Measurements from ENCODE around the gene MRPL34. TPM values are rescaled to one million over a fixed set of nuclear protein-coding genes. Genes with fewer than 3 reads are reported as not detected.

The MRPL34 gene
- total and polyA plus RNA-seq, 9 of the 15 experiments (the other 6 are each of a cell fraction or from before 2014, with no cell fraction given) = 11.5 to 256 (median 72.5) TPM

- H3K27ac ChIP-seq (ENCODE audit: extremely low read depth, low read depth, low read length) = peak within 1 kb of the TSS; percentile 87
- H4K20me1 ChIP-seq (replicated peaks; ENCODE audit: control insufficient read depth, insufficient read depth, low read length) = no peaks in the 10 kb centered on the region; the same call in 1 of the 2 replicates
- peak within 1 kb of the TSS; percentile 84 for H3K4me3 ChIP-seq
- ChIA-PET CTCF (ENCODE audit: low intra/inter-chr PET ratio) (no interaction called here), POLR2A (interaction anchor here (0.5 to 7.9 kb wide), 8 partner anchors 10 to 1205 kb away, joined by 3 to 78 read pairs (median 4); partner anchors contain the start of gene DDA1)
- in situ Hi-C loops (cut with MboI) = no loop called here
- H3K4me2 ChIP-seq (ENCODE audit: insufficient read depth, low read length) = peak within 1 kb of the TSS; percentile 96
- no peaks in the 10 kb centered on the region for H3K27me3 ChIP-seq (ENCODE audit: control insufficient read depth in 2 of 2, insufficient read depth in 2 of 2, low read length in 2 of 2)
- FAIRE-seq = peak; percentile 100
- DNase-seq (ENCODE audit: extremely low read depth in 1 of 4, low spot score in 3 of 4) = peak; percentile 91 to 100 (median 96)
- peak within 1 kb of the TSS; percentile 95 for H2AFZ ChIP-seq (ENCODE audit: low read depth, low read length)
- under 1% methylated on average over 41 of the region's 41 CpGs for WGBS (ENCODE audit: insufficient coverage, low coverage, missing lambda C conversion rate)
- peak within 1 kb of the TSS; percentile 81 to 90 for H3K9ac ChIP-seq (ENCODE audit: insufficient read depth in 1 of 2, low read depth in 2 of 2, low read length in 2 of 2)
- TSS peak; percentile 53 for BruUV-seq (replicated peaks)
- no peaks in the 10 kb centered on the region; the same call in 1 of the 2 replicates for H3K9me3 ChIP-seq (replicated peaks; ENCODE audit: control insufficient read depth, insufficient read depth, low read depth, low read length)
- peaks cover 24% of the 10 kb centered on the region for H3K79me2 ChIP-seq (ENCODE audit: control insufficient read depth, insufficient read depth, low read length)
- intact Hi-C loops (cut with micrococcal nuclease) = no loop called here
- H3K4me1 ChIP-seq (replicated peaks in 1 of 2; ENCODE audit: control insufficient read depth in 2 of 2, insufficient read depth in 2 of 2, low read length in 2 of 2) = peaks cover 29 to 79% of the 10 kb centered on the region in 2 experiments; a peak in 4 of 5 replicates
- no peaks in the 10 kb centered on the region for H3K9me1 ChIP-seq (ENCODE audit: control insufficient read depth, insufficient read depth, low read length)
- ATAC-seq = peak; percentile 82
- peaks cover 31% of the 10 kb centered on the region; the same call in 1 of the 3 replicates for H3K36me3 ChIP-seq (ENCODE audit: control insufficient read depth, insufficient read depth, low read length)
- TF ChIP-seq ZNF165 (CRISPR knock-in tag; IDR thresholded peaks at IDR 0.05; ENCODE audit: borderline replicate concordance) = 0 out of 2 replicates have a peak, but pooled peaks have one; percentile 49
- peak; percentile 69; the same call in 1 of the 2 replicates for TF ChIP-seq HDGF (IDR thresholded peaks at IDR 0.05)
- 0 out of 2 replicates have a peak, but pooled peaks have one; percentile 67 for TF ChIP-seq BRD4 (IDR thresholded peaks at IDR 0.05)
- TF ChIP-seq L3MBTL2 (IDR thresholded peaks at IDR 0.05) = peak; percentile 94
- TF ChIP-seq, protein P1, sequence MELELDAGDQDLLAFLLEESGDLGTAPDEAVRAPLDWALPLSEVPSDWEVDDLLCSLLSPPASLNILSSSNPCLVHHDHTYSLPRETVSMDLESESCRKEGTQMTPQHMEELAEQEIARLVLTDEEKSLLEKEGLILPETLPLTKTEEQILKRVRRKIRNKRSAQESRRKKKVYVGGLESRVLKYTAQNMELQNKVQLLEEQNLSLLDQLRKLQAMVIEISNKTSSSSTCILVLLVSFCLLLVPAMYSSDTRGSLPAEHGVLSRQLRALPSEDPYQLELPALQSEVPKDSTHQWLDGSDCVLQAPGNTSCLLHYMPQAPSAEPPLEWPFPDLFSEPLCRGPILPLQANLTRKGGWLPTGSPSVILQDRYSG (tag; conservative IDR thresholded peaks at IDR 0.05; ENCODE audit: low read depth) = no peak; the same call in 1 of the 2 replicates
- TF ChIP-seq ETV5 (CRISPR knock-in tag; IDR thresholded peaks at IDR 0.05; ENCODE audit: low read depth) = 0 out of 2 replicates have a peak, but pooled peaks have one; percentile 74
- no peak for TF ChIP-seq ZNF655 (CRISPR knock-in tag; IDR thresholded peaks at IDR 0.05)
- TF ChIP-seq GATAD2B (IDR thresholded peaks at IDR 0.05; ENCODE audit: borderline replicate concordance) = no peak
- no peak for TF ChIP-seq PBX2 (CRISPR knock-in tag; IDR thresholded peaks at IDR 0.05; ENCODE audit: low read depth)
- TF ChIP-seq PBX2 (tag; conservative IDR thresholded peaks at IDR 0.05; ENCODE audit: low read depth) = peak; percentile 45; the same call in 1 of the 2 replicates
- no peak for TF ChIP-seq ESRRB (CRISPR knock-in tag; IDR thresholded peaks at IDR 0.05; ENCODE audit: borderline replicate concordance)
- TF ChIP-seq RBM25 (IDR thresholded peaks at IDR 0.05; ENCODE audit: low read depth, low read length, severe bottlenecking) = peak; percentile 82
- TF ChIP-seq NR3C1 (CRISPR knock-in tag; IDR thresholded peaks at IDR 0.05) = no peak
- TF ChIP-seq, protein P2, sequence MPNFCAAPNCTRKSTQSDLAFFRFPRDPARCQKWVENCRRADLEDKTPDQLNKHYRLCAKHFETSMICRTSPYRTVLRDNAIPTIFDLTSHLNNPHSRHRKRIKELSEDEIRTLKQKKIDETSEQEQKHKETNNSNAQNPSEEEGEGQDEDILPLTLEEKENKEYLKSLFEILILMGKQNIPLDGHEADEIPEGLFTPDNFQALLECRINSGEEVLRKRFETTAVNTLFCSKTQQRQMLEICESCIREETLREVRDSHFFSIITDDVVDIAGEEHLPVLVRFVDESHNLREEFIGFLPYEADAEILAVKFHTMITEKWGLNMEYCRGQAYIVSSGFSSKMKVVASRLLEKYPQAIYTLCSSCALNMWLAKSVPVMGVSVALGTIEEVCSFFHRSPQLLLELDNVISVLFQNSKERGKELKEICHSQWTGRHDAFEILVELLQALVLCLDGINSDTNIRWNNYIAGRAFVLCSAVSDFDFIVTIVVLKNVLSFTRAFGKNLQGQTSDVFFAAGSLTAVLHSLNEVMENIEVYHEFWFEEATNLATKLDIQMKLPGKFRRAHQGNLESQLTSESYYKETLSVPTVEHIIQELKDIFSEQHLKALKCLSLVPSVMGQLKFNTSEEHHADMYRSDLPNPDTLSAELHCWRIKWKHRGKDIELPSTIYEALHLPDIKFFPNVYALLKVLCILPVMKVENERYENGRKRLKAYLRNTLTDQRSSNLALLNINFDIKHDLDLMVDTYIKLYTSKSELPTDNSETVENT (CRISPR knock-in tag; IDR thresholded peaks at IDR 0.05) = 0 out of 2 replicates have a peak, but pooled peaks have one; percentile 30
These were observed 31.4 kb downstream of the MRPL34 start, which contains the start of gene GTPBP3 for GRCh38 chr19:17336872-17337674. Gene GTPBP3, plus strand, starts transcription at chr19:17337553. Its CDS starts 59 bp downstream, at chr19:17337612.

Measured in K562 (cell line).